ENCODE results near the gene CCDC80. TPM values are rescaled to one million over a fixed set of nuclear protein-coding genes. Genes with fewer than 3 reads are reported as not detected.

Gene CCDC80
- total RNA-seq: under 0.01 TPM

GRCh38 chr3:112640930-112641801, at the start of gene CCDC80:
CCDC80 (minus strand) TSS chr3:112641143; CDS start chr3:112639905, 1,238 bp downstream.
- H3K4me3 ChIP-seq (ENCODE audit: low read length): no peak within 1 kb of the TSS
- H3K27me3 ChIP-seq (ENCODE audit: insufficient read depth, low read length): peaks cover 20% of the 10 kb centered on the region
- H3K9me3 ChIP-seq (ENCODE audit: low read depth, low read length): no peaks in the 10 kb centered on the region
- peaks cover 6% of the 10 kb centered on the region for H3K4me1 ChIP-seq (ENCODE audit: insufficient read depth, low read length)

DNA sequence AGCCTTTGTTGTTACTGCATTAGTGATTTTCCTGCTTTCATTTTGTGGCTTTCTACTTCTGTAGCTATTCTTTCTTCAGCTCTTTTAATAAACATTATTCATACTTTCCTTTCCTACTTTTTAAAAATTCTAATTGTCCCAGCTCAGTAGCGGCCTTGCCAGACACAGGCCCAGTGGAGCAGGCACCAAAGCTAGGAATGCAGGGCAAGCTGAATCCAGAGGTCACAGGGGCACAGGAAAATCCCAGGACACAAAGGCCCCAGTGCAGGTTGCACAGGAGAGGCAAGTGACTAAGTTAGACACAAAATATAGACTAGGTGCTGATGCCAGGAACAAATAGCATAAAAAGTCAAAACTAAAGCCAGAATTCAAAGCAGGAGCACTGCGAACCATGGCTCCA, 49.0 kb upstream of the CCDC80 start:
- Histone ChIP-seq H3K4me3 (ENCODE audit: low read length) (no peak overlapping the region), H3K4me1 (ENCODE audit: insufficient read depth, low read length) (no peaks in the 10 kb centered on the region), H3K27me3 (ENCODE audit: insufficient read depth, low read length) (no peaks in the 10 kb centered on the region), H3K9me3 (ENCODE audit: low read depth, low read length) (no peaks in the 10 kb centered on the region)

DNA sequence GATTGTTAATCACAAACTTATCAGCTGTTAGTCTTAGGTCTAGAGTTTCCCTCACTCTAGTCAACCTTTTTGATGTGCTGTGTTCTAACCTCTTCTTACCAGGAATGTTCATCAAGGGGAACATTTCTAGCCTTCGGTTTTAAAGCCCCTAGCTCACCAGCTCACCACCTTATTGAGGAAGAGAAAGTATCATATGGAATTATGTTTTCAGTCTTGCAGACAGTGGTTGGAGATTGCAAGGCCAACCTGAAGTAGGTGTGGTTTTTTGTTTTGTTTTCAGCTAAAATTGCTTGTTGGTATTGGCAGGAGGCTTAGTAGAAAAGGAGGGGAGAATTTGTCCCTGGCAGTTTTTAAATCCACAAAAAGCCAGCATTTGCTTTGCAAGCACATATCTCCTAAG, 48.4 kb upstream of the CCDC80 start:
- no peak overlapping the region for H3K4me3 ChIP-seq (ENCODE audit: low read length)
- H3K27me3 ChIP-seq (ENCODE audit: insufficient read depth, low read length): no peaks in the 10 kb centered on the region
- H3K9me3 ChIP-seq (ENCODE audit: low read depth, low read length): no peaks in the 10 kb centered on the region
- H3K4me1 ChIP-seq (ENCODE audit: insufficient read depth, low read length): no peaks in the 10 kb centered on the region

- no peaks in the 10 kb centered on the region for H3K9me3 ChIP-seq (ENCODE audit: low read depth, low read length)
- no peaks in the 10 kb centered on the region for H3K27me3 ChIP-seq (ENCODE audit: insufficient read depth, low read length)
- no peaks in the 10 kb centered on the region for H3K4me1 ChIP-seq (ENCODE audit: insufficient read depth, low read length)
- H3K4me3 ChIP-seq (ENCODE audit: low read length): no peak overlapping the region
Observed at GRCh38 chr3:112688819-112689218, 47.9 kb upstream of the CCDC80 start.

DNA sequence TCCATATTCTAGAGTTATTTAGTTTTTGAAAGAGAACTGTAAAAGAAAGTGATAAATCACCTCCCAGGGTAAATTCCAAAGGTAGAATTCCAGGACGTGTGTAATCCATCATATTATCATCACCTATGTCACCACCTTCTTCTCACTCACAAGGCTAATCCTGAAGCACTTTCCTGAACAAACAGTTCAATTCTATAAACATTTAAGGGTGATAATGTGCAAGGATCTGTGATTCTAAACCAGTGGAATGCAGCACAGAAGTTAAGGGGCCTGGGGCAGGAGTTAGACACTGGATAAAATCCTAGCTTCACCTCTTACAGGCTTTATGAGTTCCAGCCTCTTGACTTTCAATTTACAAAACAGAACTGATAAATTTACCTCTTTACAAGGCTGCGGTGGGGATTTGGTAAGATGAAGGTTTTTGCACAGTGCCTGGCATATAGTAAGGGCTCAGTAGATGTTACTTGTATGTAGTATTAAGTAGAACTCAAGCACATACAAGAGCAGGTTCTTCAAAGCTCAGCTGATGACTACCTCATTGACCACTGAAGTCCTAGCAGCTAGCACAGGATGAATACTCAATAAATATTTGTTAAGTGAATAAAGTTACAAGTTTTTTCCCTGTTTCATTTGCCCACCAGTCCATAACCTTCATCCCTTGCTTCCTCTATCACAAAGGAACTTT, 47.3 kb upstream of the CCDC80 start:
- Histone ChIP-seq H3K4me1 (ENCODE audit: insufficient read depth, low read length) (no peaks in the 10 kb centered on the region), H3K4me3 (ENCODE audit: low read length) (no peak overlapping the region), H3K27me3 (ENCODE audit: insufficient read depth, low read length) (no peaks in the 10 kb centered on the region), H3K9me3 (ENCODE audit: low read depth, low read length) (no peaks in the 10 kb centered on the region)

DNA sequence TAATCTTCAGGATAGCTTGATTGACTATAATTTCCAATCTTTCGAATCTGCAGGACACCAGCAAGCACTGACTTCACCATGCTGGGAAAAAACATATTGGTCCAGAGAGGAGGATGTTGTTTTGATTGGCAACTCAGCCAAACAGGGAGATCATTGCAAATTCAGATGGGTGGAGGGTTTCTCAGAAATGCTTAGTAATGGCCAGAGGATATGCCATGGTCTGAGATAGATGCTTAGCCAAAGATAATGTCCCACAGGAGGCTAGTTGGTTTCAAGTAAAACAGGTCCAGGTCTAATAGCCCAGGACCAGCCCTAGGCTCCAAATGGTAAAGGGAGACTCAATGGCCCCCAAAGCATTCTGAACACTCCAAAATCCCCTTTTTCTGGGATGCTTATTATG, 46.7 kb upstream of the CCDC80 start:
- Histone ChIP-seq H3K4me3 (ENCODE audit: low read length) (no peak overlapping the region), H3K27me3 (ENCODE audit: insufficient read depth, low read length) (no peaks in the 10 kb centered on the region), H3K4me1 (ENCODE audit: insufficient read depth, low read length) (no peaks in the 10 kb centered on the region), H3K9me3 (ENCODE audit: low read depth, low read length) (no peaks in the 10 kb centered on the region)

- H3K4me3 ChIP-seq (ENCODE audit: low read length): no peak overlapping the region
- H3K9me3 ChIP-seq (ENCODE audit: low read depth, low read length): no peaks in the 10 kb centered on the region
- no peaks in the 10 kb centered on the region for H3K4me1 ChIP-seq (ENCODE audit: insufficient read depth, low read length)
- no peaks in the 10 kb centered on the region for H3K27me3 ChIP-seq (ENCODE audit: insufficient read depth, low read length)
Observed at GRCh38 chr3:112687211-112687610, 46.3 kb upstream of the CCDC80 start.

GRCh38 chr3:112685956-112686799, 45.2 kb upstream of the CCDC80 start:
- Histone ChIP-seq H3K9me3 (ENCODE audit: low read depth, low read length) (no peaks in the 10 kb centered on the region), H3K4me1 (ENCODE audit: insufficient read depth, low read length) (peaks cover 5% of the 10 kb centered on the region), H3K27me3 (ENCODE audit: insufficient read depth, low read length) (no peaks in the 10 kb centered on the region), H3K4me3 (ENCODE audit: low read length) (no peak overlapping the region)

DNA sequence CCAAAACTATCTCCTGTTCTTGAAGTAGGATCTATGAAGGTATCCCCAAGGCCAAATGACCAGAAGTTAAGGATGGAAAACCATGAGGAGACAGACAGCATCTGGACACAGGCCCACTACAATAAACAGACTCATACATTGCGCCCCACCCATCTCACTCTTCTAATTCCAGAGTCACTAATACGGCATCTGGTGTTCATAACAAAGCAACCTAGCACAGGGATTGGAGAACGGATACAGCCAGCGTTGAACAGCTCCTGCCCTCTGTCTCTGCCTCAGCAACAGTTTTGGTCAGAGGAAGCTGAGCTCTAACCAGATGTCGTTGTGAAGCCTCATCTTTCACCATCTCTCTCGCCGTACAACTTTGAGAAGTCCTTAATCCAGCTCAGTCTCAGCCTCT, 44.5 kb upstream of the CCDC80 start:
- Histone ChIP-seq H3K4me1 (ENCODE audit: insufficient read depth, low read length) (peaks cover 5% of the 10 kb centered on the region), H3K9me3 (ENCODE audit: low read depth, low read length) (no peaks in the 10 kb centered on the region), H3K27me3 (ENCODE audit: insufficient read depth, low read length) (no peaks in the 10 kb centered on the region), H3K4me3 (ENCODE audit: low read length) (no peak overlapping the region)

DNA sequence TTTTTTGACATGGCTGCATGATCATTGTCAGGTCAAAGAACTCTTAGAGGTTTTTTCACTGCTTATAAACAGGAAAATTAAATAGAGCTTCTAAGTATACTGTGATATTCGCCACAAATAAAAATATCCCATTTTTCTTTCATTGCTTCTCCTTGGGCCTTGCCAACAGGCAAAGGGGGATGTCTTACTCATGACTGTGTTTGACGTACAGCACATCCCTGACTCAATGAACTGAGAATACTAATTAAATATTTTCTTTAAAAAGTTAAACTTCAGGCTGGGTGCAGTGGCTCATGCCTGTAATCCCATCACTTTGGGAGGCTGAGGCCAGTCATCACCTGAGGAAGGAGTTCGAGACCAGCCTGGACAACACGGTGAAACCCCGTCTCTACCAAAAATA, 41.4 kb upstream of the CCDC80 start:
- peaks cover 23% of the 10 kb centered on the region for H3K4me1 ChIP-seq (ENCODE audit: insufficient read depth, low read length)
- no peaks in the 10 kb centered on the region for H3K9me3 ChIP-seq (ENCODE audit: low read depth, low read length)
- H3K27me3 ChIP-seq (ENCODE audit: insufficient read depth, low read length): no peaks in the 10 kb centered on the region
- no peak overlapping the region for H3K4me3 ChIP-seq (ENCODE audit: low read length)

GRCh38 chr3:112681822-112682325, 40.9 kb upstream of the CCDC80 start:
- Histone ChIP-seq H3K4me1 (ENCODE audit: insufficient read depth, low read length) (peaks cover 27% of the 10 kb centered on the region), H3K27me3 (ENCODE audit: insufficient read depth, low read length) (no peaks in the 10 kb centered on the region), H3K4me3 (ENCODE audit: low read length) (no peak overlapping the region), H3K9me3 (ENCODE audit: low read depth, low read length) (no peaks in the 10 kb centered on the region)

DNA sequence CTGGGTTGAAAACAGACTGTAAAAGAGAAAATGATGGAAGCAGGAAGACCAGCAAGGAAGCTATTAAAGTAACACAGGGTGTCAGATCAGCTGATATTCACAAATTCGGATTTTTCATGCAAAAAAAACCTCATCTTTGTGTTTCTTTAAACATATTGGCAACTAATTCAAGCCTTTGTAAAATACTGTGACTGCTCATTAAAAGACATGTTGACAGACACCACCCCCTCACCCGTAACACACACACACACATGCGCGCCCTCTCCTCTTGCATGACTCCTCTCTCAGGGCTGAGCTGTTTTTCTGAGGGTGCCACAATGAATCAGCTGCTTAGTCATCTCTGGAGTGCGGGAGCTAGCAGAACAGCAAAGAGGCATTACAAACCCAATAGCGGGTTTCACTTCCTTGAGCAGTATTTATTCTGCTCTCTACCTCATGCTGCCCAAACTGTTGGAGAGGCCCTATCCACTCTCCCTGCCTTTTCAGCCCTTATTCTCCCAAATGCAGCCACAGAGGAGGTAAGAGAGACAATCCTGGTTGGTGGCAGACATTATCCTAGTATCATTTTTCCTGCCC, 35.8 kb upstream of the CCDC80 start:
- Histone ChIP-seq H3K4me1 (ENCODE audit: insufficient read depth, low read length) (peaks cover 60% of the 10 kb centered on the region), H3K9me3 (ENCODE audit: low read depth, low read length) (no peaks in the 10 kb centered on the region), H3K27me3 (ENCODE audit: insufficient read depth, low read length) (no peaks in the 10 kb centered on the region), H3K4me3 (ENCODE audit: low read length) (no peak overlapping the region)

DNA sequence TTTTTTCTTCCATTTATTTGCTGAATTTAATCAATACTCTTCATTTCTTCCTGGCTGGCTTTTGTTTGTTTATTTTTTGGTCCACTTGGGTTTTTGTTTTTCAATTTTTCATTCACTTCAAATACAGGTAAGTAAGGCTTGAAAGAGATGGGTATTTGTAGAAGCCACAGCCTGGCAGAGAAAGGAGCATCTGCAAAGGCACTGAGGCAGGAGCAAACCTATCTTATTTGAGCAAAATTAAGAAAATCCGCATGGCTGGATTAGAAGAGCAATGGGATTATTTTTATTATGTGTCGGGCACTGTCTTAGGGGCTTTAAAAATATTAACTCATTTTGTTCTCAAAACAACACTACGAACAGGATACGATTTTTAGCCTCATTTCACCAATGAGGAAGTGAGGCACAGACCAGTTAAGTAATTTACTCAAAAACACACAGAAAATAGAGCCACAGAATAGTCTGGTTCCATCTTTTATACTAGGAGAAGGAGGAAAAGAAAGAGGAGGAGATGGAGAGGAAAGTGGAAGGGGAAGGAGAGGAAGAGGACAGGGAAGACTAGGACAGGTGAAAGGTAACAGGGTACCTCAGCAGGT, 35.1 kb upstream of the CCDC80 start:
- H3K27me3 ChIP-seq (ENCODE audit: insufficient read depth, low read length): no peaks in the 10 kb centered on the region
- H3K4me3 ChIP-seq (ENCODE audit: low read length): no peak overlapping the region
- H3K9me3 ChIP-seq (ENCODE audit: low read depth, low read length): no peaks in the 10 kb centered on the region
- peaks cover 64% of the 10 kb centered on the region for H3K4me1 ChIP-seq (ENCODE audit: insufficient read depth, low read length)

GRCh38 chr3:112675349-112675748, 34.4 kb upstream of the CCDC80 start:
- Histone ChIP-seq H3K9me3 (ENCODE audit: low read depth, low read length) (no peaks in the 10 kb centered on the region), H3K4me3 (ENCODE audit: low read length) (no peak overlapping the region), H3K27me3 (ENCODE audit: insufficient read depth, low read length) (no peaks in the 10 kb centered on the region), H3K4me1 (ENCODE audit: insufficient read depth, low read length) (peaks cover 70% of the 10 kb centered on the region)

Data from mononuclear cell (primary cell).